OCI-LY1 (cell line): Measurements from ENCODE around the gene ZNF609.

ENCODE experiments used
- H2AFZ ChIP-seq: fragments of 200-600 bp; sonication (generic), shearing (Covaris generic); 2 replicates; pipeline ENCODE4 v1.6.0; 2014; ENCODE audit warnings: antibody characterized with exemption, mild to moderate bottlenecking, low read length
- H3F3A ChIP-seq: fragments of 200-600 bp; sonication (generic), shearing (Covaris generic); 2 replicates; pipeline ENCODE4 v1.6.0; 2014; ENCODE audit warnings: mild to moderate bottlenecking, antibody characterized with exemption, low read length, moderate library complexity; ENCODE audit not compliant: insufficient read depth
- H3K27ac ChIP-seq: fragments of 200-600 bp; sonication (generic); 2 replicates; pipeline ENCODE4 v1.5.1; 2014; ENCODE audit warnings: low read length, mixed run types, mild to moderate bottlenecking, low read depth; ENCODE audit not compliant: poor library complexity, severe bottlenecking
- H3K27me3 ChIP-seq: fragments of 200-600 bp; sonication (generic); 2 replicates; pipeline ENCODE4 v1.6.0; 2014; ENCODE audit warnings: antibody characterized with exemption, mild to moderate bottlenecking, low read length, moderate library complexity; ENCODE audit not compliant: insufficient read depth
- H3K36me3 ChIP-seq: fragments of 200-600 bp; sonication (generic); 2 replicates; pipeline ENCODE4 v1.6.1; 2014; ENCODE audit warnings: mild to moderate bottlenecking, antibody characterized with exemption, low read length, moderate library complexity, mixed read lengths; ENCODE audit not compliant: insufficient read depth
- H3K4me1 ChIP-seq: fragments of 200-600 bp; sonication (generic); 2 replicates; pipeline ENCODE4 v1.5.1; 2014; ENCODE audit warnings: mild to moderate bottlenecking, low read length, moderate library complexity; ENCODE audit not compliant: insufficient read depth, severe bottlenecking
- H3K4me2 ChIP-seq: fragments of 200-600 bp; sonication (generic), shearing (Covaris generic); 2 replicates; pipeline ENCODE4 v1.6.1; 2014; ENCODE audit warnings: low read length
- H3K4me3 ChIP-seq: fragments of 200-600 bp; sonication (generic); 2 replicates; pipeline ENCODE4 v1.5.1; 2014; ENCODE audit warnings: low read length, low read depth, mild to moderate bottlenecking, mixed read lengths; ENCODE audit not compliant: poor library complexity, severe bottlenecking
- H3K79me2 ChIP-seq: fragments of 200-600 bp; shearing (Covaris generic); 2 replicates; pipeline ENCODE4 v1.6.1; 2016; ENCODE audit warnings: mixed run types, low read length, mixed read lengths; ENCODE audit not compliant: insufficient read depth
- H3K9ac ChIP-seq: fragments of 200-600 bp; sonication (generic), shearing (Covaris generic); 2 replicates; pipeline ENCODE4 v1.6.1; 2014; ENCODE audit warnings: mild to moderate bottlenecking, low read length, mixed read lengths
- H3K9me2 ChIP-seq: fragments of 200-600 bp; sonication (generic), shearing (Covaris generic); 2 replicates; pipeline ENCODE4 v1.6.1; 2014; ENCODE audit warnings: low read depth, mild to moderate bottlenecking, low read length, mixed read lengths
- H3K9me3 ChIP-seq: fragments of 200-600 bp; shearing (Covaris generic); 2 replicates; pipeline ENCODE4 v1.6.1; 2014; ENCODE audit warnings: low read length, mixed read lengths
- H4K20me1 ChIP-seq: fragments of 200-600 bp; sonication (generic), shearing (Covaris generic); 2 replicates; pipeline ENCODE4 v1.6.0; 2016; ENCODE audit warnings: mild to moderate bottlenecking, low read length; ENCODE audit not compliant: insufficient read depth
- CTCF ChIP-seq: fragments of 200-600 bp; sonication (generic), shearing (Covaris generic); IDR thresholded peaks from 2 replicates; pipeline ENCODE4 v1.5.1; 2017; ENCODE audit warnings: mild to moderate bottlenecking, antibody characterized with exemption, low read length, moderate library complexity, mixed read lengths
- EZH2 ChIP-seq: fragments of 200-600 bp; sonication (generic), shearing (Covaris generic); IDR thresholded peaks from 2 replicates; pipeline ENCODE4 v1.8.0; 2017; ENCODE audit warnings: borderline replicate concordance, mixed run types, mild to moderate bottlenecking, antibody characterized with exemption, low read length, moderate library complexity, mixed read lengths

The ZNF609 gene

GRCh38 chr15:64731012-64731804 lies 270.8 kb downstream of the ZNF609 start:
- no peaks in the 10 kb centered on the region for H4K20me1 ChIP-seq
- no peaks in the 10 kb centered on the region for H3K27me3 ChIP-seq
- no peaks in the 10 kb centered on the region for H3K9me2 ChIP-seq
- no peak overlapping the region for H3K4me3 ChIP-seq
- H3K36me3 ChIP-seq: no peaks in the 10 kb centered on the region
- no peak overlapping the region for H2AFZ ChIP-seq
- no peaks in the 10 kb centered on the region for H3K9me3 ChIP-seq
- no peaks in the 10 kb centered on the region for H3K4me1 ChIP-seq
- H3K79me2 ChIP-seq: no peaks in the 10 kb centered on the region
- H3K9ac ChIP-seq: no peak overlapping the region
- TF ChIP-seq EZH2: no peak
- TF ChIP-seq CTCF: peak; percentile 96
- no peak overlapping the region for H3K27ac ChIP-seq
- H3K4me2 ChIP-seq: no peak overlapping the region
- H3F3A ChIP-seq: no peaks in the 10 kb centered on the region

GRCh38 chr15:64731805-64732151 lies 271.4 kb downstream of the ZNF609 start:
- no peaks in the 10 kb centered on the region for H3K4me1 ChIP-seq
- no peaks in the 10 kb centered on the region for H3K9me2 ChIP-seq
- H2AFZ ChIP-seq: no peak overlapping the region
- no peaks in the 10 kb centered on the region for H3K9me3 ChIP-seq
- H3K9ac ChIP-seq: no peak overlapping the region
- no peaks in the 10 kb centered on the region for H3K79me2 ChIP-seq
- no peaks in the 10 kb centered on the region for H4K20me1 ChIP-seq
- H3K4me2 ChIP-seq: no peak overlapping the region
- no peaks in the 10 kb centered on the region for H3F3A ChIP-seq
- no peak overlapping the region for H3K27ac ChIP-seq
- TF ChIP-seq CTCF: no peak
- TF ChIP-seq EZH2: no peak
- H3K4me3 ChIP-seq: no peak overlapping the region
- H3K27me3 ChIP-seq: no peaks in the 10 kb centered on the region
- no peaks in the 10 kb centered on the region for H3K36me3 ChIP-seq

DNA sequence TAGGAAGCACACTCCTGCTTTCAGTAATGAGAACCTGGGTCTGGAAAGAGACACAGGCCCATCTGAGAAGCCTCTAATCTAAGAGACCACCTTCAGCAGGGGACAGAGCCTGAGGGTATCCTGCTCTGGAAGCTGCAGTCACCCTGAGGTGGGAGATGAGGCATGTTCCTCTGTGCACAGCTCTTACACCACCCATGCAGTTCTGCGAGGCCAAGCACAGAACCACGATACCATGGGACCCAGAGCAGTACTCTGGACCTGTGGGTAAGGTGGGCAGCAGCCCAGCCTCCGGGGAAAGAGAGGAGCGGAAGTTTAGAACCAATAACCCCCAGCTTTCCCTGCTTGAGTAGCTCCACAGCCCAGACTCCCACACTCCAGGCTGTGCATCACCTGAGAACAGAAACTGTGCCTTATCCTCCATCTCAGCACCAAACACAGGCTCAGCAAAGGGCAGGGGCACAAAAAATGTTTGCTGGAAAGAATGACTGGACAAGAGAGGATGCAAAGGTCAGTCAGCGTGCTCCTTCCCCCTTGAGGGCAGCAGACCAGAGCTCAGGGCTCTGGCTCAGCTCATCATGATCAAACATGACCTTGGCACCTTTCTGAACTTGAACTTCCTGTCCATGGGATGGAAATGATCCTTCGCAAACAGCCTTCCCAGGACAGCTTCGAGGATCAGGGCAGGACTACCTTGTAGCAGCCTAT lies 271.9 kb downstream of the ZNF609 start:
- Histone ChIP-seq H3K9ac (no peak overlapping the region), H2AFZ (no peak overlapping the region), H3K4me3 (no peak overlapping the region), H3F3A (no peaks in the 10 kb centered on the region), H3K9me3 (no peaks in the 10 kb centered on the region), H3K4me2 (no peak overlapping the region), H3K9me2 (no peaks in the 10 kb centered on the region), H3K79me2 (no peaks in the 10 kb centered on the region), H3K4me1 (no peaks in the 10 kb centered on the region), H3K36me3 (no peaks in the 10 kb centered on the region), H3K27ac (no peak overlapping the region), H3K27me3 (no peaks in the 10 kb centered on the region), H4K20me1 (no peaks in the 10 kb centered on the region)
- TF ChIP-seq CTCF (no peak), EZH2 (no peak)
